GM18861 (cell line): ENCODE results near the gene SLC36A1.

Experiments
- ATAC-seq: cut with Tn5 transposase; IDR thresholded peaks from one replicate; pipeline ENCODE4 v1.9.1; 2021; ENCODE audit not compliant: unreplicated experiment

SLC36A1 gene

GRCh38 chr5:151531581-151531980, 84.2 kb downstream of the SLC36A1 start:
- no peak for ATAC-seq

DNA sequence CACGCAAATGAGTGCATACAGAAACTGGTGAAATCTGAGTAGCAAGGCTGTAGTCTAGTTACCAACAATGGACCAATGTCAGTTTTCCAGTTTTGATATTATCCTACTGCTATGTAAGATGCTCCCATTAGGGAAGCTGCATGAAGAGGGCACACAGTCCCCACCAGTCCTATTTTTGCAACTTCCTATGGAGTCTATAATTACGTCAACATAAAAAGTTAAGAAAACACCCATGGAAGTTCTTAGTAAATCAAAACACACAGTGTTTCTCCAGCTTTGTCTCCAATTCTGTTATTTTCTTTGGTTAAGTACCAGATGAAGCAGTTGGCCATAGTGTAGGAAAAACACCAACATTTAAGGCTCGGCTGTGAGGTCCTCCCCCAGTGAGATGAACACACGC, 85.0 kb downstream of the SLC36A1 start:
- no peak for ATAC-seq

DNA sequence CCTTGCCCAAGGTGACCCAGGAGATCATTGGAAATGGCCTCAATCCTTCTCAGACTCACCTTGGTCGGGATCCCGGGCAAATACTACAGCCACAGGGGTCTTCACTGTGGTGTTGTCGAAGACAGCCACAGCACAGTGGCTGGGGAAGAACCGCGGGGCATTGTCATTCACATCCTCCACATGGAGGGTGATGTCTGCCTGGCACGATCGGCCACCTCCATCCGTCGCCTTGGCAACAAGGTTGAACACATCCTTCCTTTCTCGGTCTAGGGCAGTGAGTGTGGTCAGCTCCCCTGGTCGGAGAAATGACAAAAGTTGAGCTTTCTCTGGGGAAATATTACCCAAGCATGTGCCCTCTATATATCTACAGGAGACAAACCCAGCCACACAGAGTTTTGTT, 86.9 kb downstream of the SLC36A1 start:
- ATAC-seq, result no peak

DNA sequence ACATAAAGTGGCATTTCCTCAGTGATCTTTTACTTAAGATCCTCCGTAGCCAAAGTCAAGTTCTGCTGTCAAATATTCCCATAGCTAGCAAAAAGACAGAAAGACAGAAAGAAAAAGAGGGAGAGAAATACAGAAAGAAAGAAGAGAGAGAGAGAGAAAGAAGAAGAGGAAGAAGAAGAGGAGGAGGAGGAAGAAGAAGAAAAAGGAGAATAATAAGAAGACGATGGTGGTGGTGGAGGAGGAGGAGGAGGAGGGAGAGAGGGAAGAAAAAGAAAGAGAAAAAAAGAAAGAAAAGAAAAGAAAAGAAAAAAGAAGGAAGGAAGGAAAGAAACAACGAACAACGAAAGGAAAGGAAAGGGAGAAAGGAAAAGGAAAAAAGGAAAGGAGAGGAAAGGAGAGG, 89.6 kb downstream of the SLC36A1 start:
- no peak for ATAC-seq

DNA sequence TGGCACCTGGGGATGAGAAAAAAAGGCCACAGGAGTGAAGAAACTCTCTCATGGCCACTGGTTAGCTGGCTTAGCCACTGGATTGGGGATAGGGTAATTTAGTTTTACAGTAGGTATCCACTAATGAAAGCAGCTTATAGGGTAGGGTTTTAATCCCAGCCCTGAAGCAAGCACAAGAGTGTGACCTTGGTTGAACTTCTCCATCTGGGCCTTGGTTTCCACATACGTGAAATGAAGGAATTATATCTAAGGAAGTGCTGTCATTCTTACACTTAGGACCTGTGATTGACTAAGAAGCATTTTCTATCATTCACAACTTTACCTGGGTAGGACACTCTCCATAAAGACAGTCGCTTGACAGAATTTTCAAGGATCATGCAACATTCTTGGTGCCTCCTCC, 94.2 kb downstream of the SLC36A1 start:
- ATAC-seq, result no peak
